Spleen (tissue), 7 donors: ENCODE results near the gene SURF2.

Experiments
- POLR2A ChIP-seq, 3 donors: fragments of 450-650 bp; IDR thresholded peaks; one replicate each; pipeline ENCODE4 v1.5.1; 2017; ENCODE audit warnings: antibody characterized with exemption in 3 of 3, mild to moderate bottlenecking in 1 of 3
- TF ChIP-seq, protein P1 (sequence below), 11 experiments: fragments of 200-600 bp in 7 of 11; fragments of 450-650 bp in 4 of 11; sonication (generic) in 4 of 11; IDR thresholded peaks in 8 of 11; conservative IDR thresholded peaks in 3 of 11; 1 replicate in 7 of 11; 2 replicates in 4 of 11; pipeline versions ENCODE4 v1.4.0 to v1.8.0; 2016 to 2021; ENCODE audit warnings: antibody characterized with exemption in 11 of 11, inconsistent platforms in 4 of 11, mild to moderate bottlenecking in 1 of 11
- donor health status: DM: no; HTN: no; CAD: no; lungs with moderate emphysema.
- donor health status: DM: no; HTN: no; CAD: no.
- donor health status: DM: no; HTN: no; CAD: no.

DNA sequence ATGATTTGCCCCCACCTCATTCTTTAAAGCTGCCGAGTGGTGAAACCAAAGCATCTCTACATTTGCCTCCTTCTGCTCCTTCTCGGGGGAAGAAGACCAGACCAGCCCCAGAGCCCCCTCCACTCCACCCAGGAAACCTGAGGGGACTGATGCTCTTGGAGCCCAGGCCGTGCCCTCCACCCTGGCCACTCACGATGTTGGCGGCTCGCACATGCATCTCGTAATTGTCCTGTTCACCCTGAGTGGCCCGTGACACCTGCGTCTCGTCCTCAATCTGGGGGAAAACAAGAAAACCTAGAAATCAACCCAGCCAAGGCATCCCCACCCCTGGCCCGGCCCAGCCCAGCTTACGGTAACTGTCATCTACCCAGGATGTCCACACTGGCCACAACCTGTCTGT, 11.4 kb upstream of the SURF2 start:
- TF ChIP-seq, protein P1, sequence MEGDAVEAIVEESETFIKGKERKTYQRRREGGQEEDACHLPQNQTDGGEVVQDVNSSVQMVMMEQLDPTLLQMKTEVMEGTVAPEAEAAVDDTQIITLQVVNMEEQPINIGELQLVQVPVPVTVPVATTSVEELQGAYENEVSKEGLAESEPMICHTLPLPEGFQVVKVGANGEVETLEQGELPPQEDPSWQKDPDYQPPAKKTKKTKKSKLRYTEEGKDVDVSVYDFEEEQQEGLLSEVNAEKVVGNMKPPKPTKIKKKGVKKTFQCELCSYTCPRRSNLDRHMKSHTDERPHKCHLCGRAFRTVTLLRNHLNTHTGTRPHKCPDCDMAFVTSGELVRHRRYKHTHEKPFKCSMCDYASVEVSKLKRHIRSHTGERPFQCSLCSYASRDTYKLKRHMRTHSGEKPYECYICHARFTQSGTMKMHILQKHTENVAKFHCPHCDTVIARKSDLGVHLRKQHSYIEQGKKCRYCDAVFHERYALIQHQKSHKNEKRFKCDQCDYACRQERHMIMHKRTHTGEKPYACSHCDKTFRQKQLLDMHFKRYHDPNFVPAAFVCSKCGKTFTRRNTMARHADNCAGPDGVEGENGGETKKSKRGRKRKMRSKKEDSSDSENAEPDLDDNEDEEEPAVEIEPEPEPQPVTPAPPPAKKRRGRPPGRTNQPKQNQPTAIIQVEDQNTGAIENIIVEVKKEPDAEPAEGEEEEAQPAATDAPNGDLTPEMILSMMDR (IDR thresholded peaks at IDR 0.05 in 8 of 11, conservative IDR thresholded peaks at IDR 0.05 in 3 of 11): no peak
- TF ChIP-seq POLR2A (IDR thresholded peaks at IDR 0.05): no peak
